ENCODE data around the gene CPLANE2.
"Not testable (repeated sequence)": the region's sequence is repeated elsewhere in the genome, so short reads cannot be mapped to it uniquely, and the experiment has no call there.

Gene CPLANE2

GRCh38 chr1:16248603-16249516 lies 11.9 kb upstream of the CPLANE2 start:
- peak; percentile 75 for DNase-seq

DNA sequence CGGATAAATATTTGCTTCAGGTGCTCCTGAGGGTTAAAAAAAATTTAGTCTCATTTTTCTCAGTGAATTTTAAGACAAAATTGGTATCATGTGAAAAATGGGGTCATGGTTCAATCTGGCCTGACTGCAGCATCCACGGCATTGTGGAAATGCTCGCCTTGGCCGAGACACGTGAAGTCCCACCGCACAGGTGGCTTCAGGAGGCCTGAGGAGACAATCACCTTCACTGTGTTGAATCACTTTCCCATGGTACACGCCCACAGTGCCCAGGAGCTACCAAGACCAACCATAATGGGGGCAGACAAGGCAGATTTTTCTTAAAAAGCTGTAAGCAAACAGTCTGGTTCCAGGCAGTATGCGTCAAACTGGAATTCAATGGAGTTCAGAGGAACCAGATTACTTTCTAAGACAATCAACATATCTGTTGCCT lies 11.0 kb upstream of the CPLANE2 start:
- DNase-seq: no peak

- DNase-seq: no peak
Observed at GRCh38 chr1:16247441-16247840, 10.5 kb upstream of the CPLANE2 start.

GRCh38 chr1:16246961-16247360 lies 10.0 kb upstream of the CPLANE2 start:
- no peak for DNase-seq

GRCh38 chr1:16246239-16246638 lies 9.3 kb upstream of the CPLANE2 start:
- not testable (repeated sequence) for DNase-seq

DNA sequence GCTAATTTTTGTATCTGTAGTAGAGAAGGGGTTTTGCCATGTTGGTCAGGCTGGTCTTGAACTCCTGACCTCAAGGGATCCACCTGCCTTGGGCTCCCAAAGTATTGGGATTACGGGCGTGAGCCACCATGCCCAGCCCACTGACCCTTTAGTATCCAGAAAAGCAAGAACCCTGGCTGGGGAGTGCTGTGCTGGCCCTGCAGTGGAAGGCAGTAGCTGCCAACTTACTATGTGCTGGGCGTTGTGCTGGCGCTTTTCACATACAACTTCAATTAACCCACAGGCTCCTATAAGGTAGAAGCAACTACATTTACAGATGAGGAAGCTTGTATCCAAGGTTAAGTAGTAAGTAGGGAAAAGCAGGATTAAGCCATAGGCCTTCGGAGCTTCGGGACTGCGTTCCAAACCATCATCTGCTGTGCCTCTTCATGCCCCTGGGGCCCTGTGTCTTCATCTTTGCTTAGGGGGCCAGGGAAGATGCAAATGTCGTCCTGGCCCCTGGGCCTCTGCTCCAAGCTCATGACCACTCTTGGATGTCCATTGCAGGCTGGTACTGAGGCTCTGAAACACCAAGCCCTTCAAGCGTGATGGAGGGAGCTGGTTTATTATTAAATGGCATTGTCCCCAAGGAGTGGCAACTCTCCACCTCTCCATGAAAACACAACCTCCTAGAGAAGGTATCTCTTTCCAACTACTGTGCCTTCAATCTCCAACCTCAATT lies 8.7 kb upstream of the CPLANE2 start:
- DNase-seq: no peak

GRCh38 chr1:16244650-16245285 lies 7.8 kb upstream of the CPLANE2 start:
- no peak for DNase-seq

DNA sequence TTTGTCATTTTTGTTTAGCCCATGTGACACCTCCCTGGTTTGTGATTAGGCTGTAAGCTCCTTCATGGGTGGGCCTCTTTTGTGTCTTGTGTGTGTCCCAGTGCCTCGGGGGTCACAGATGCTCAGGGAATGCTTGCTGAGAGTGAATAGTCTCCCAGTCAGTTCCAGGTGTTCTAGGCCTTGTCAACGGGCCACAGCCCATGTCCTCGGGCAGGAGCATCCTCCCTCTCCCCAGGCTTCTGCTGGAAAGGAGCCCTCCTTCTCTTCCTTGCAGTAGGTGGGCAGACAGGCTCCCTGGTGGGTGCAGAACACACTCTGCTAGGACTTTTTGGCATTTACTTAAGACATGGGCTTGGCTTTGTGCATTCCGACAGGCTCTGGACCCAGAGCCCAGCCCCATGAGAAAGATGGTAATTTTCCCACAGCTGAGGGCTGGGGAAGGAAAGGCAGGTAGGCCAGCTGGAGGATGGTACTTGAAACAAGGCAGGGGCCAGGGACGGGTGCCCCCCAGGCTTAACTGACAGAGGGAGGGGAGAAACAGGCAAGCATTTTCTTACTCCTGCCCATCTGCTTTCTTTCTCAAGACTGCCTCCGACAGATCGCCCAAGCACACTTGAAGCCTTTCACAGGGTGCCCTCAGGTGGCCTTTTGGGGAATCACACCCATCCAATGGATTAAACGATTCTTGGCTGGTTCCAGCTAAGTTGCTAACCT lies 7.1 kb upstream of the CPLANE2 start:
- DNase-seq: peak; percentile 74

DNA sequence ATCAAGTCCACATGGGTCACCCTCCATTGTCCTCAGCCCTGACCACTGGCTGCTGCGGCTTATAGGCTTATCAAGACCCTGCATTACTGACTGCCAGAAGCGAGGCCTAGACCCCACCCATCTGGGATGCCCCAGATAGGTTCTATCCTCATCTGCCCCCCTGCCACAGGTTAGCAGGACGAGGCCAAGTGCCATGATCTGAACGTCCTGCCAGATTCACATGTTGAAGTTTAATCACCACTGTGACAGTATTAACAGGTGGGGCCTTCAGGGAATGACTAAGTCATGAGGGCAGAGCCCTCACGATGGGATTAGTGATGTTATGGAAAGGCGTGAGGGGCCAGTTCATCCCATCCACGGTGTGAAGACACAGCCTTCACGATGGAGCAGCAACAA lies 6.2 kb upstream of the CPLANE2 start:
- no peak for DNase-seq

DNA sequence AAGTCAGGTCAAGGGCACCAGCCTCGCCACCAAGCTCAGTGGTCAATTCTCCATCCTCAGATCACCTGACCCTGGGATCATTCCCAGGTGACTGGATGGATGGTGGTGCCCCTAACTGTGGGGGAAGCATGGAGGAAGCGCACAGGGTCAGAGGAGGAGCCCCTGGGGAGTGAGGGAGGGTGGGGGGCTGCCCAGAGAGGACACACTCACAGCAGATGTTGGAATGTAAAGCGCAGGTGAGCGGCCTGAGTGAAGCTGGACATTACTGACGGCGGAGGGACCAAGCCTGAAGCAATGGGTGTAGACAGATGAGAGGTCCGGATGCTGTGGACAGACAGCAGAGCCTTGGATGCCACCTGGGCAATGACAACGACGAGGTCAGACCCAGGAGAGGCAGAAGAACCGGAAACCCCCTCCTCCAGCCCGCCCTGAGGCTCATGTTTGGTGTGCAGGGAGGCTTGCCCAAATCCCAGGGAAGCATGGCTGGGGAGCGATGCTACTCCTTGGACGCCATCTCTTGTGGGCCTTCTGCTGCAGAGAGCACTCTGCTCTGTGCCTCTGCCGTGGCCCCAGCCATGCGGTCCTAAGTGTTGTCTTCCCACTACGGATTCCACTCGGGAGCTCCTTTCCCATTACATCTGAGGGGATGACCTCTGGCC lies 5.7 kb upstream of the CPLANE2 start:
- no peak for DNase-seq

- no peak for DNase-seq
Observed at GRCh38 chr1:16241221-16241708, 4.3 kb upstream of the CPLANE2 start.

GRCh38 chr1:16239972-16240491 lies 3.0 kb upstream of the CPLANE2 start:
- no peak for DNase-seq

DNA sequence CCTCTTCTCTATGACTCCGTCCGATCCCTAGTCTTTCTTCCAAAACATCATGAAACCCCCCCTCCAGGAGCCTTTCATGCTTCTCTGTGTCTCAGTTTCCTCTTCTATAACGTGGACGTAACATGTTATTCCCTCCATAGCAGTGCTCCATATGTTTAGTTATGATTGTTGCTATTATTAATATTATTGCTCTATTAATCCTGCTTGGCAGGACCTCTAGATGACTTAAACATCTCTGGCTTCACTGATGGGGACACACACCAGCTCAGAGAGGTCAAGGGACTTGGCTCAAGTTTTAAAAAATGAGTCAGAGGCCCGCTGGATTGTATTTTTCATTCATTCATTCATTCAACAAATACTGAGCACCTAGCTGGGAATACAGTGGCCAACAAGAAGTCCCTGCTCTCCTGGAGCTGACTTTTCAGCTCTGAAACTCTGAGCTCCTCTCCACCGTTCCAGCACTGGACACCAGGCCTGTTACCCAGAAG lies 404 bp upstream of the CPLANE2 start:
- DNase-seq: no peak

GRCh38 chr1:16235944-16236510 lies 956 bp downstream of the CPLANE2 start:
- no peak for DNase-seq

GRCh38 chr1:16235347-16235746 lies 1.6 kb downstream of the CPLANE2 start:
- DNase-seq: no peak

GRCh38 chr1:16233431-16233830 lies 3.6 kb downstream of the CPLANE2 start:
- DNase-seq: no peak

DNA sequence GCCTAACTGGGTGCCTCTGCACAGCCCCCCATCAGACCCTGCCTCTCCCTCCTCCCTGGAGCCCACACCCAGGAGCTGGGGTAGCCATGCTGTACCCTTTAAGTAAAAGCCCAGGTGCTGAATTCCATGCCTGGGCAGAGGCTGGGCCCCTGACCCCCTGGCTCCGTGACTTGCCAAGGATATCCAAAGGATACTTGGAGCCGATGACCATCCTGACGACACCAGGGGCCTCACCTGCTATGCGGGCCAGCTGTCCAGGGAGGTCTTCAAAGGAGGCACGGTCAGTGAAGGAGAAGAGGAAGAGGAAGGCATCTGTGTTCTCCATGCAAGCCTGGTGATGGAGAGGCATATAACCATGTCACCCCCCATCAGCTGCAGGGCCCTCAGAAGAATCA lies 4.7 kb downstream of the CPLANE2 start:
- no peak for DNase-seq

- DNase-seq: no peak
Observed at GRCh38 chr1:16231331-16232315, 5.4 kb downstream of the CPLANE2 start.

DNA sequence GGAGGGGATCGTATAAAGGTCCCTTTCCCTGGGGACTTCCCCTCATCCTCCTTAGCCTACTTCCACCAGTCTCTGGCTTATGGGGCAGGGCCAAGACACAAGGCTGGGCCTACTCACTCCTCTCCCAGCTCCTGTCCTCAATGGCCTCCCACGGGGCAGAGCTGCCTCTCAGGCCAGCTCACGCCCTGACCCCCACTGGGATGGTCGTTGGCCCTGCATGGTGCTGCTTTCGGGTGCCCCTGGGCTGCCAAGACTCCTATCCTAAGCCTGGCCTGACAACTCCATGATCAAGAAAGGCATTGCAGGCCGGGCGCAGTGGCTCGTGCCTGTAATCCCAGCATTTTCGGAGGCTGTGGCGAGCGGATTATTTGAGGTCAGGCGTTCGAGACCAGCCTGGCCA lies 6.2 kb downstream of the CPLANE2 start:
- no peak for DNase-seq
